ENCODE results near the gene PLEK. TPM values are rescaled to one million over a fixed set of nuclear protein-coding genes. Genes with fewer than 3 reads are reported as not detected.

PLEK gene
- total and polyA plus RNA-seq, 9 of the 15 experiments (the other 6 are each of a cell fraction or from before 2014, with no cell fraction given), result 0.14 to 1.2 (median 0.36) TPM

DNA sequence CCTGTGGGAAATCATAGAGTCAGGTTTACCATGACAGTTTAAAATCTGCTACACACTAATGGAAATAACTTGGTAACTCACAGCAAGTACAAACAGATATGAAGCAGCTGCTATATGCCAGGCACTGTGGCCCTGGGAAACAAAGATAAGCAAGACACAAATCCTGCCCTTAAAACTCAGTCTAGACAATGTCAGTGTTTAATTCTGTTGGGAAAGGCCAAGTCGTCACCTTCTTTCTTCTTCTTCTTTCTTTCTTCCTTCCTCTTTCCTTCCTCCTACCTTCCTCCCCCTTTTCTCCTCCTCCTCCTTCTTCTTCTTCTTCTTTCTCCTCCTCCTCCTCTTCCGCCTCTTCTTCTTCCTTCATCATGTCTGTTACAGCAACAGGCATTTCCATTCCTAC lies 26.8 kb downstream of the PLEK start (continued):
- TF ChIP-seq MBD1 (CRISPR knock-in tag; IDR thresholded peaks at IDR 0.05) (no peak), AFF4 (CRISPR knock-in tag; IDR thresholded peaks at IDR 0.05) (no peak), FUS (optimal IDR thresholded peaks at IDR 0.05; ENCODE audit: low read depth, low read length) (no peak), SRSF9 (IDR thresholded peaks at IDR 0.05; ENCODE audit: borderline replicate concordance, low read depth, low read length) (no peak), JUNB (CRISPR knock-in tag; conservative IDR thresholded peaks at IDR 0.05) (no peak), ZNF239 (CRISPR knock-in tag; IDR thresholded peaks at IDR 0.05) (no peak), ZNF518B (CRISPR knock-in tag; IDR thresholded peaks at IDR 0.05) (no peak), U2AF2 (optimal IDR thresholded peaks at IDR 0.05; ENCODE audit: low read depth, low read length) (no peak), ZNF431 (CRISPR knock-in tag; IDR thresholded peaks at IDR 0.05) (no peak), ZNF41 (CRISPR knock-in tag; conservative IDR thresholded peaks at IDR 0.05) (no peak), FOXM1 (IDR thresholded peaks at IDR 0.05; ENCODE audit: low read depth) (0 out of 2 replicates have a peak, but pooled peaks have one; percentile 36), FOXM1 (CRISPR knock-in tag; IDR thresholded peaks at IDR 0.05; ENCODE audit: low read depth) (no peak), RAD51 (IDR thresholded peaks at IDR 0.05; ENCODE audit: borderline replicate concordance, low read depth) (no peak), ZNF717 (CRISPR knock-in tag; IDR thresholded peaks at IDR 0.05) (no peak)
- TF ChIP-seq, protein P1, sequence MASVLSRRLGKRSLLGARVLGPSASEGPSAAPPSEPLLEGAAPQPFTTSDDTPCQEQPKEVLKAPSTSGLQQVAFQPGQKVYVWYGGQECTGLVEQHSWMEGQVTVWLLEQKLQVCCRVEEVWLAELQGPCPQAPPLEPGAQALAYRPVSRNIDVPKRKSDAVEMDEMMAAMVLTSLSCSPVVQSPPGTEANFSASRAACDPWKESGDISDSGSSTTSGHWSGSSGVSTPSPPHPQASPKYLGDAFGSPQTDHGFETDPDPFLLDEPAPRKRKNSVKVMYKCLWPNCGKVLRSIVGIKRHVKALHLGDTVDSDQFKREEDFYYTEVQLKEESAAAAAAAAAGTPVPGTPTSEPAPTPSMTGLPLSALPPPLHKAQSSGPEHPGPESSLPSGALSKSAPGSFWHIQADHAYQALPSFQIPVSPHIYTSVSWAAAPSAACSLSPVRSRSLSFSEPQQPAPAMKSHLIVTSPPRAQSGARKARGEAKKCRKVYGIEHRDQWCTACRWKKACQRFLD (CRISPR knock-in tag; IDR thresholded peaks at IDR 0.05), result peak; percentile 49; the same call in 1 of the 2 replicates
- TF ChIP-seq, protein P2, sequence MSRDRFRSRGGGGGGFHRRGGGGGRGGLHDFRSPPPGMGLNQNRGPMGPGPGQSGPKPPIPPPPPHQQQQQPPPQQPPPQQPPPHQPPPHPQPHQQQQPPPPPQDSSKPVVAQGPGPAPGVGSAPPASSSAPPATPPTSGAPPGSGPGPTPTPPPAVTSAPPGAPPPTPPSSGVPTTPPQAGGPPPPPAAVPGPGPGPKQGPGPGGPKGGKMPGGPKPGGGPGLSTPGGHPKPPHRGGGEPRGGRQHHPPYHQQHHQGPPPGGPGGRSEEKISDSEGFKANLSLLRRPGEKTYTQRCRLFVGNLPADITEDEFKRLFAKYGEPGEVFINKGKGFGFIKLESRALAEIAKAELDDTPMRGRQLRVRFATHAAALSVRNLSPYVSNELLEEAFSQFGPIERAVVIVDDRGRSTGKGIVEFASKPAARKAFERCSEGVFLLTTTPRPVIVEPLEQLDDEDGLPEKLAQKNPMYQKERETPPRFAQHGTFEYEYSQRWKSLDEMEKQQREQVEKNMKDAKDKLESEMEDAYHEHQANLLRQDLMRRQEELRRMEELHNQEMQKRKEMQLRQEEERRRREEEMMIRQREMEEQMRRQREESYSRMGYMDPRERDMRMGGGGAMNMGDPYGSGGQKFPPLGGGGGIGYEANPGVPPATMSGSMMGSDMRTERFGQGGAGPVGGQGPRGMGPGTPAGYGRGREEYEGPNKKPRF (IDR thresholded peaks at IDR 0.05; ENCODE audit: low read depth, low read length), result no peak
